WI38 (cell line): Measurements from ENCODE around the gene ARF1.

Experiments
- H3K4me3 ChIP-seq: 2 replicates; pipeline ENCODE4 v1.5.1; 2011; ENCODE audit warnings: low read depth, mild to moderate bottlenecking, control low read depth, low read length
- TF ChIP-seq, protein P1 (sequence below): IDR thresholded peaks from 2 replicates; pipeline ENCODE4 v1.5.1; 2012; ENCODE audit warnings: low read depth, mild to moderate bottlenecking, control low read depth, low read length

The ARF1 gene

DNA sequence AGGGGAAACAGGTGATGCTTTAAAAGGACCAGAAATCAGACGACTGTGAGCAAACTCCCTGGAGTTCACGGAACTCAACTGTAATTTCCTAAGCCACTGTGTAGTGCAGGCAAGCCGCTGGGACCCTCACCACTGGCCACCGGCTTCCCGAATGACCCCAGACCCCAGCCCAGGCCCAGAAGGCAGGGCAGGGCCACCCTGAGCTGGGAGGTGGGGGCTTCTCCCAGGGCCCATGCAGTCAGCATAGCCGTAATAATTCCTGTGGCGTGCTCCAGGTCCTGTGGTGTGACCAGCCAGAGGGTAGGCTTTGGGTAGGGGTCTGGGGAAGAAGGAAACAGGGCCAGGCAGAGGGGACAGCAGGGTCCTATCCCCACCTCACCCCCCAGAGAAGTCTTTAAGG is 3.5 kb upstream of the ARF1 start:
- TF ChIP-seq, protein P1, sequence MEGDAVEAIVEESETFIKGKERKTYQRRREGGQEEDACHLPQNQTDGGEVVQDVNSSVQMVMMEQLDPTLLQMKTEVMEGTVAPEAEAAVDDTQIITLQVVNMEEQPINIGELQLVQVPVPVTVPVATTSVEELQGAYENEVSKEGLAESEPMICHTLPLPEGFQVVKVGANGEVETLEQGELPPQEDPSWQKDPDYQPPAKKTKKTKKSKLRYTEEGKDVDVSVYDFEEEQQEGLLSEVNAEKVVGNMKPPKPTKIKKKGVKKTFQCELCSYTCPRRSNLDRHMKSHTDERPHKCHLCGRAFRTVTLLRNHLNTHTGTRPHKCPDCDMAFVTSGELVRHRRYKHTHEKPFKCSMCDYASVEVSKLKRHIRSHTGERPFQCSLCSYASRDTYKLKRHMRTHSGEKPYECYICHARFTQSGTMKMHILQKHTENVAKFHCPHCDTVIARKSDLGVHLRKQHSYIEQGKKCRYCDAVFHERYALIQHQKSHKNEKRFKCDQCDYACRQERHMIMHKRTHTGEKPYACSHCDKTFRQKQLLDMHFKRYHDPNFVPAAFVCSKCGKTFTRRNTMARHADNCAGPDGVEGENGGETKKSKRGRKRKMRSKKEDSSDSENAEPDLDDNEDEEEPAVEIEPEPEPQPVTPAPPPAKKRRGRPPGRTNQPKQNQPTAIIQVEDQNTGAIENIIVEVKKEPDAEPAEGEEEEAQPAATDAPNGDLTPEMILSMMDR, result no peak
- no peak overlapping the region for H3K4me3 ChIP-seq

GRCh38 chr1:228079601-228080263 is 2.8 kb upstream of the ARF1 start:
- TF ChIP-seq, protein P1, result no peak
- H3K4me3 ChIP-seq, result no peak overlapping the region

GRCh38 chr1:228081144-228081543 is 1.4 kb upstream of the ARF1 start:
- TF ChIP-seq, protein P1, result no peak
- H3K4me3 ChIP-seq, result peak overlapping the region; percentile 97

DNA sequence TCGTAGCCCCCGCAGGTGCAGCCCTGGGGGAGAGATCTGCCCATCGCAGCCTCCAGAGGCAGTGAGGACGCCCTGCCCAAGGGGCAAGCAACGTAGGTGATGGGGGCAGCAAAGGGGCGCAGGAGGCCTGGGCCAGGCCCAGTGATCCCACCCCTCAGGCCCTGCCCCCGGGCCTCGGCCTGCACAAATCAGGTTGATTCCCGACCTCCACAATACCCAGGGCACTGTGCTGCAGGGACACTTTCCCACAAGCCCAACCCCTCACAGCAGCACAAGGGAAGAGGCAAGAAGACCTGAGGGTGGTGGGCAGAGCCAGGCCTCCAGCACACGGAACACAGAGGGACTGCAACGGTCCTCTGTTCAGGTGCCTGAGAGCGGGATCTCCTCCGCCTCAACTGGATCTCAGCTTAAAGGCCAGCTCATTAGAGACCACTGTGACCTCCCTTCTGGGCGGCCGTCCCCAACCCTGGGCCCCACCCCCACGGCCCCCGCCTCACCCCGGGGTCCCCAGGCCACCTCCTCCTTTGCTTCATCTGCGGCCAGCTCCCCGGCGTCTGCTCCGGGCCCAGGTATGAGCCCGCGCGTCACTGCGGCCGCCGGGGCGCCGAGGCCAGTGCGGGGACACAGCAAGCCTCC is 812 bp upstream of the ARF1 start:
- TF ChIP-seq, protein P1, result no peak
- peak overlapping the region; percentile 97 for H3K4me3 ChIP-seq

DNA sequence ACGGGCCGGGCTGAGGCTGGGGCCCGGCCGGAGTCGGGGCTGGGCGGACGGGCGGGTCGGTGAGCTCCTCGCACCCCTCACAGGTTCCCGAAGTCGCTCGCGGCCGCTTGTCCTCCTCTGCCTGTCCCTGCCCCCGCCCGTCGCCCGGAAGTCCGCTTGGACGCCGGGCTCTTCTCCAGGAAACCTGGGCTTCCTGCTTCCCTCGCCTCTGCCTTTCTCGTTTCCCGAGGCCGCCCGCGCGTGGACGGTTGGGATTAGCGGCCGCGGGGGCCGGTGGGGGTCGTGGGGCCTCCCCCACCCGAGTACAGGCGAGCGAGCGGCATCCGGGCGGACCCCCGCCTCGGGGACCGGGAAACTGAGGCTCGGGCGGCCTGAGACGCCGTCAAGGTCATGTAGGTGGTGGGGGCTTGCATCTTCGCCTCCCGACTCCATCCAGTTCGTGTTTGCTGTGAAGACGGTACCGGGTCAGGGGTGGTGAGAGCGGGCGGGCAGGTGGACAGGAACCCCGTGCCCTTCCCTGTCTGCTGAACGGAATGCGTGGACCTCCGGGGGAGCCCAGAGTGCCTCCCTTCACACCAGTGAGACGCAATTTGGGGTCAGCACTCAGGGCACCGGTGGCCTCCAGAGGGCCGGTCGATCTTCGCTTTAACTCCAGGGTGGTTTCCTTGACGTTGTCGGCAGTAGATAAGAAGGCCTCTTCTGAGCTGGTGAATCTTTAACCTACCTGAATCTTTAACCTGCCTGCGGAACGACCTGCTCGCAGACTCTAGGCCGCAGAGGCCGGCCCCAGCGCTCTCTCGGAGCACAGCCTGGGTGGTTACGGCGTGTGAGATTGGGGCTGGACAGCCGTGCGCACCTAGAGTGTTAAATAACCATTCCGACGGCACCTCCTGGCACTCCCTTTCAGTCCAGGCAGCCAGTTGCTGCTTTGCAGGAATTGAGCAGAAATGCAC is 686 bp downstream of the ARF1 start:
- peak overlapping the region; percentile 97 for H3K4me3 ChIP-seq
- TF ChIP-seq, protein P1, result no peak

- peak overlapping the region; percentile 97 for H3K4me3 ChIP-seq
- TF ChIP-seq, protein P1, result no peak
Observed at GRCh38 chr1:228083871-228084278, 1.4 kb downstream of the ARF1 start.
